ENCODE measurements around the gene ACSL1. TPM values are rescaled to one million over a fixed set of nuclear protein-coding genes. Genes with fewer than 3 reads are reported as not detected.

ACSL1 gene
- total and polyA plus RNA-seq, 2 experiments from 2014 or later, result 15.4 to 16.8 TPM

- 25 to 27% methylated on average over 3 of the region's 3 CpGs for WGBS, 2 experiments (ENCODE audit: low coverage in 1 of 2, low lambda C conversion rate in 2 of 2, missing lambda C conversion rate in 2 of 2)
- H3K4me3 ChIP-seq, result no peak overlapping the region
- H3K79me2 ChIP-seq (ENCODE audit: insufficient read depth), result no peaks in the 10 kb centered on the region
- DNase-seq, result no peak
- no peak overlapping the region for H3K27ac ChIP-seq
- no peaks in the 10 kb centered on the region for H3K9me2 ChIP-seq (ENCODE audit: insufficient read depth)
- H3K9me3 ChIP-seq (ENCODE audit: low read depth), result no peaks in the 10 kb centered on the region
- TF ChIP-seq EZH2 (IDR thresholded peaks at IDR 0.05; ENCODE audit: insufficient read depth, poor library complexity, severe bottlenecking) (no peak), EZH2phosphoT487 (IDR thresholded peaks at IDR 0.05; ENCODE audit: insufficient read depth, low read depth) (no peak)
- in situ Hi-C loops (cut with MboI), result no loop called here
- H3K27me3 ChIP-seq (replicated peaks; ENCODE audit: insufficient read depth), result peaks cover 14% of the 10 kb centered on the region; the same call in 1 of the 2 replicates
- no peaks in the 10 kb centered on the region for H4K20me1 ChIP-seq (ENCODE audit: insufficient read depth)
- H3F3A ChIP-seq (ENCODE audit: insufficient read depth), result no peaks in the 10 kb centered on the region
- no peaks in the 10 kb centered on the region for H3K4me1 ChIP-seq (ENCODE audit: insufficient read depth)
- no peak overlapping the region for H3K9ac ChIP-seq
- no peak overlapping the region for H2AFZ ChIP-seq
- H3K36me3 ChIP-seq (ENCODE audit: low read depth), result no peaks in the 10 kb centered on the region
- no peak overlapping the region for H3K4me2 ChIP-seq (ENCODE audit: unreplicated experiment)
These were observed 38.1 kb upstream of the ACSL1 start for GRCh38 chr4:184863916-184864315.

DNA sequence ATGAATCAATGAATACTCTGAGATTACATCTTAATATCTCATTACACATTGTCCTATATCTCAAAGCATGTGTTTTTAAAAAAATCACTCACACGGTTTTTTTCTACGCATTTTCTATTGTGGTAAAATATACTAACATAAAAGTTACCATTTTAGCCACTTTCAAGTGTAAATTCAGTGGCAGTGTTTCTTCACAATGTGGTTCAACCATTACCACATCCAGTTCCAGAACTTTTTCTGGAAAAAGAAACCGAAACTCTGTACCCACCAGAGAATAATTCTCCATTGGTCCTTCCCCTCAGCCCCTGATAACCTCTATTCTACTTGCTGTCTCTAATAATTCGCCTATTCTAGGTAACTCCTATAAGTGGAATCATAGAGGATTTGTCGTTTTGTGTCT lies 35.3 kb upstream of the ACSL1 start:
- no peaks in the 10 kb centered on the region for H3F3A ChIP-seq (ENCODE audit: insufficient read depth)
- no peak overlapping the region for H3K4me2 ChIP-seq (ENCODE audit: unreplicated experiment)
- no peaks in the 10 kb centered on the region for H3K9me3 ChIP-seq (ENCODE audit: low read depth)
- H3K4me3 ChIP-seq, result no peak overlapping the region
- in situ Hi-C loops (cut with MboI), result no loop called here
- TF ChIP-seq EZH2phosphoT487 (IDR thresholded peaks at IDR 0.05; ENCODE audit: insufficient read depth, low read depth) (no peak), EZH2 (IDR thresholded peaks at IDR 0.05; ENCODE audit: insufficient read depth, poor library complexity, severe bottlenecking) (no peak)
- no peaks in the 10 kb centered on the region for H3K36me3 ChIP-seq (ENCODE audit: low read depth)
- WGBS, 2 experiments (ENCODE audit: low coverage in 1 of 2, low lambda C conversion rate in 2 of 2, missing lambda C conversion rate in 2 of 2), result 47% methylated on average over 5 of the region's 5 CpGs
- no peak overlapping the region for H3K27ac ChIP-seq
- H3K9ac ChIP-seq, result no peak overlapping the region
- H2AFZ ChIP-seq, result no peak overlapping the region
- no peaks in the 10 kb centered on the region for H4K20me1 ChIP-seq (ENCODE audit: insufficient read depth)
- H3K79me2 ChIP-seq (ENCODE audit: insufficient read depth), result no peaks in the 10 kb centered on the region
- no peaks in the 10 kb centered on the region for H3K4me1 ChIP-seq (ENCODE audit: insufficient read depth)
- H3K27me3 ChIP-seq (replicated peaks; ENCODE audit: insufficient read depth), result peaks cover 14% of the 10 kb centered on the region; the same call in 1 of the 2 replicates
- DNase-seq, result no peak
- H3K9me2 ChIP-seq (ENCODE audit: insufficient read depth), result no peaks in the 10 kb centered on the region

DNA sequence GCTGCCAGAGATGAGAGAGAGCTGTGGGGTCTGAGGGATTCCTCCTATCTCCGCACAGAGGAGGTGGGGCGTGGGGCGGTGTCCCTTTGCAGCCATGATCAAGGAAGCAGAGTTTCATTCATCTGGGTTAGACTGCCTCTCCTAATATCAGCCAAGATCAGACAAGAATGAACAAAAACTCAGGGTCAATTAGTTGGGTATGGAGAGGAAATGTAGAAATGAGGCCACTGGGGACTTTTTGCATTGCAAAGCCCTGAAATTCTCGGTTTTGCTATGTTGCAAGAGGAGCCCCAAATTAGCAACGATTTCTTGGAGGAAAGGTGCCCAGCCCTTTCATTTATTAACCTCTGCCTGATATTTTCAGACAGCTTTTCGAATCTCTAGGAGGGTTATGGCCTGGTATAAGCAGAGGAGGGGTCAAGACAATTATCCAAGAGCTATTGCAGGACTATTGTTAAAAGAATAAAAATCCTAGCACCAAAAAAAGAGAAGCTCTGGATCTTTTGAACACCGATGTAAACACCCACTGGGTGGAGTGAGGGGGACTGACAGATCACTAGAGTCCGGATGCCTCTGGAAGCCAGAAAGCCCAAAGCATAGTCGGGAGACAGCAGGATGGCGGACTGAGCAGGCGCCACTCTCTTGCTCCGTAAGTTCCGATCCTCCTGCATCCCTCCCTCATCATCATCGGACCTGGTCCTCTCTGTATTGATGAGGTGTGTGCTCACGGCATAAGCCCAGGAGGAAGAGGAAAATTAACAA lies 34.4 kb upstream of the ACSL1 start:
- DNase-seq, result no peak
- no peak overlapping the region for H2AFZ ChIP-seq
- H3K4me3 ChIP-seq, result no peak overlapping the region
- in situ Hi-C loops (cut with MboI), result no loop called here
- no peaks in the 10 kb centered on the region for H3F3A ChIP-seq (ENCODE audit: insufficient read depth)
- no peak overlapping the region for H3K9ac ChIP-seq
- H3K27ac ChIP-seq, result no peak overlapping the region
- no peaks in the 10 kb centered on the region for H4K20me1 ChIP-seq (ENCODE audit: insufficient read depth)
- H3K4me2 ChIP-seq (ENCODE audit: unreplicated experiment), result no peak overlapping the region
- no peaks in the 10 kb centered on the region for H3K36me3 ChIP-seq (ENCODE audit: low read depth)
- H3K27me3 ChIP-seq (replicated peaks; ENCODE audit: insufficient read depth), result peaks cover 14% of the 10 kb centered on the region; the same call in 1 of the 2 replicates
- H3K9me2 ChIP-seq (ENCODE audit: insufficient read depth), result no peaks in the 10 kb centered on the region
- H3K9me3 ChIP-seq (ENCODE audit: low read depth), result no peaks in the 10 kb centered on the region
- no peak for TF ChIP-seq EZH2phosphoT487 (IDR thresholded peaks at IDR 0.05; ENCODE audit: insufficient read depth, low read depth)
- TF ChIP-seq EZH2 (IDR thresholded peaks at IDR 0.05; ENCODE audit: insufficient read depth, poor library complexity, severe bottlenecking), result no peak
- H3K4me1 ChIP-seq (ENCODE audit: insufficient read depth), result no peaks in the 10 kb centered on the region
- no peaks in the 10 kb centered on the region for H3K79me2 ChIP-seq (ENCODE audit: insufficient read depth)
- WGBS, 2 experiments (ENCODE audit: low coverage in 1 of 2, low lambda C conversion rate in 2 of 2, missing lambda C conversion rate in 2 of 2), result 49 to 51% methylated on average over 15 of the region's 15 CpGs

DNA sequence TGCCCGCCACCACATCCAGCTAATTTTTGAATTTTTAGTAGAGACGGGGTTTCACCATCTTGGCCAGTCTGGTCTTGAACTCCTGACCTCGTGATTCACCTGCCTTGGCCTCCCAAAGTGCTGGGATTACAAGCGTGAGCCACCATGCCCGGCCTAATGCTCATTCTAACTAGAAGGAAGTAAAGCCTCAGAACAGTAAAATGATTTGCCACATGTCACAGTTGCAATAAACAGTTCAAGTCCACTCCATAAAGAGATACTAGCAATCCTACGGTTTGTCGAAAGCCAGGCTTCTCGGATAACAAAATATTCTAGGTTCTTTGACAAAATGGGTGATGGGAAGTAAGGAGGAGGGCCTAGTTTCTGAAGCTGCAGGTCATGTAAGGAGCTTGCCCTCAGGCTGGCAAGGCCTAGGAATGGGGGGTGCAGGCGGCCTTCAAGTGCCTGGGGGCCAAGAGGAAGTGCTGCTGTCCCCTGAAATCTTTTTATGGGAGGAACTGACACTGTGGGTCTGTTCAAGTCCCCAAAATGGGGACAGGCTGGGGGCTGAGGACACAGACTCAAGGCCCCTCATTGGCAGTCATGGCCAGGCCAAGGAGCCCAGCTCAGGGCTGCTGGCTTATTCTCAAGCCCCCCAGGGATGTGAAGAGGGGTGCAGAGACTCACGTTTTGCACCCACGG lies 31.8 kb upstream of the ACSL1 start:
- DNase-seq, result no peak
- H3K36me3 ChIP-seq (ENCODE audit: low read depth), result no peaks in the 10 kb centered on the region
- no peak overlapping the region for H3K9ac ChIP-seq
- H3K79me2 ChIP-seq (ENCODE audit: insufficient read depth), result no peaks in the 10 kb centered on the region
- H3F3A ChIP-seq (ENCODE audit: insufficient read depth), result no peaks in the 10 kb centered on the region
- H3K27ac ChIP-seq, result no peak overlapping the region
- no peaks in the 10 kb centered on the region for H3K9me2 ChIP-seq (ENCODE audit: insufficient read depth)
- in situ Hi-C loops (cut with MboI), result no loop called here
- no peak overlapping the region for H3K4me2 ChIP-seq (ENCODE audit: unreplicated experiment)
- 35 to 42% methylated on average over 11 of the region's 11 CpGs for WGBS, 2 experiments (ENCODE audit: low coverage in 1 of 2, low lambda C conversion rate in 2 of 2, missing lambda C conversion rate in 2 of 2)
- H3K9me3 ChIP-seq (ENCODE audit: low read depth), result no peaks in the 10 kb centered on the region
- H3K27me3 ChIP-seq (replicated peaks; ENCODE audit: insufficient read depth), result 0 out of 2 replicates have a peak, but pooled peaks cover 5% of the 10 kb centered on the region
- H4K20me1 ChIP-seq (ENCODE audit: insufficient read depth), result no peaks in the 10 kb centered on the region
- H2AFZ ChIP-seq, result no peak overlapping the region
- H3K4me1 ChIP-seq (ENCODE audit: insufficient read depth), result no peaks in the 10 kb centered on the region
- H3K4me3 ChIP-seq, result no peak overlapping the region
- no peak for TF ChIP-seq EZH2 (IDR thresholded peaks at IDR 0.05; ENCODE audit: insufficient read depth, poor library complexity, severe bottlenecking)
- no peak for TF ChIP-seq EZH2phosphoT487 (IDR thresholded peaks at IDR 0.05; ENCODE audit: insufficient read depth, low read depth)
